Hepatocyte (in vitro differentiated cells): ENCODE data around the gene TNFAIP6. TPM values are rescaled to one million over a fixed set of nuclear protein-coding genes. Genes with fewer than 3 reads are reported as not detected.

ENCODE experiments used
- DNase-seq: peaks from one replicate; pipeline ENCODE4 v3.0.0-alpha.2; 2016; ENCODE audit warnings: low spot score
- H2AFZ ChIP-seq: fragments of 200-600 bp; sonication (generic); 2 replicates; pipeline ENCODE4 v1.6.0; 2016; ENCODE audit warnings: antibody characterized with exemption, mild to moderate bottlenecking
- H3K27ac ChIP-seq: fragments of 200-600 bp; sonication (generic); 2 replicates; pipeline ENCODE4 v1.5.1; 2016; ENCODE audit warnings: mild to moderate bottlenecking
- H3K27me3 ChIP-seq: fragments of 200-600 bp; sonication (generic); 2 replicates; pipeline ENCODE4 v1.6.1; 2016
- H3K36me3 ChIP-seq: fragments of 200-600 bp; sonication (generic); replicated peaks from 2 replicates; pipeline ENCODE4 v1.5.1; 2016; ENCODE audit warnings: low read depth; ENCODE audit not compliant: insufficient read depth
- H3K4me1 ChIP-seq: fragments of 200-600 bp; sonication (generic); 2 replicates; pipeline ENCODE4 v1.5.1; 2016; ENCODE audit warnings: mild to moderate bottlenecking, moderate library complexity; ENCODE audit not compliant: insufficient read depth
- H3K4me2 ChIP-seq: fragments of 200-600 bp; sonication (generic); 2 replicates; pipeline ENCODE4 v1.6.0; 2016
- H3K4me3 ChIP-seq: fragments of 200-600 bp; sonication (generic); 2 replicates; pipeline ENCODE4 v1.5.1; 2016; ENCODE audit warnings: mild to moderate bottlenecking
- H3K79me2 ChIP-seq: fragments of 200-600 bp; sonication (generic); 2 replicates; pipeline ENCODE4 v1.6.0; 2017; ENCODE audit warnings: mild to moderate bottlenecking
- H3K9me2 ChIP-seq: fragments of 200-600 bp; sonication (generic); replicated peaks from 2 replicates; pipeline ENCODE4 v1.6.0; 2017; ENCODE audit warnings: mild to moderate bottlenecking; ENCODE audit not compliant: insufficient read depth
- H3K9me3 ChIP-seq: fragments of 200-600 bp; sonication (generic); 2 replicates; pipeline ENCODE4 v1.5.1; 2016; ENCODE audit warnings: low read depth, mild to moderate bottlenecking
- H4K20me1 ChIP-seq: fragments of 200-600 bp; sonication (generic); 2 replicates; pipeline ENCODE4 v1.6.0; 2016; ENCODE audit warnings: mild to moderate bottlenecking; ENCODE audit not compliant: insufficient read depth, poor library complexity, severe bottlenecking
- CTCF ChIP-seq: fragments of 200-600 bp; sonication (generic); IDR thresholded peaks from 2 replicates; pipeline ENCODE4 v1.5.1; 2016; ENCODE audit warnings: antibody characterized with exemption, mild to moderate bottlenecking; ENCODE audit not compliant: poor library complexity
- EZH2 ChIP-seq: fragments of 200-600 bp; sonication (generic); IDR thresholded peaks from 2 replicates; pipeline ENCODE4 v1.6.1; 2016; ENCODE audit warnings: antibody characterized with exemption, mild to moderate bottlenecking, borderline replicate concordance
- EZH2phosphoT487 ChIP-seq: fragments of 200-600 bp; sonication (generic); IDR thresholded peaks from one replicate; pipeline ENCODE4 v1.6.1; 2018; ENCODE audit warnings: antibody characterized with exemption, mild to moderate bottlenecking, low read depth, moderate library complexity; ENCODE audit not compliant: unreplicated experiment, severe bottlenecking
- WGBS: methylation state at CpG from one replicate; pipeline ENCODE4 v1.1.6; 2016; ENCODE audit warnings: low lambda C conversion rate; ENCODE audit errors: missing lambda C conversion rate; 5-methylcytosine and 5-hydroxymethylcytosine counted together
- polyA plus RNA-seq: library from polyadenylated mRNA; unstranded; fragments of >200 nt; fragmentation: Nextera tagmentation; extraction: Ambion mirVana; gene quantifications from 2 replicates; pipeline ENCODE4 v1.2.1, GENCODE V29; 2016
- total RNA-seq: library from RNA; depleted of rRNA; stranded (reverse); fragments of >200 nt; gene quantifications from 2 replicates; pipeline ENCODE4 v1.2.3, GENCODE V29; 2014

Gene TNFAIP6
- total and polyA plus RNA-seq, 2 experiments from 2014 or later, result 10.5 to 13.0 TPM

GRCh38 chr2:151325581-151326095, 31.8 kb upstream of the TNFAIP6 start:
- Histone ChIP-seq H3K4me1 (no peaks in the 10 kb centered on the region), H3K27ac (no peak overlapping the region), H3K27me3 (no peaks in the 10 kb centered on the region), H4K20me1 (no peaks in the 10 kb centered on the region), H3K9me2 (no peaks in the 10 kb centered on the region), H3K79me2 (no peaks in the 10 kb centered on the region), H3K9me3 (no peaks in the 10 kb centered on the region), H3K4me3 (no peak overlapping the region), H2AFZ (no peak overlapping the region), H3K4me2 (no peak overlapping the region), H3K36me3 (no peaks in the 10 kb centered on the region)
- 90% methylated on average over 4 of the region's 4 CpGs for WGBS
- TF ChIP-seq CTCF (no peak), EZH2phosphoT487 (no peak), EZH2 (no peak)
- DNase-seq, result no peak

- Histone ChIP-seq H3K27me3 (no peaks in the 10 kb centered on the region), H3K27ac (no peak overlapping the region), H3K36me3 (no peaks in the 10 kb centered on the region), H3K79me2 (no peaks in the 10 kb centered on the region), H3K4me1 (no peaks in the 10 kb centered on the region), H4K20me1 (no peaks in the 10 kb centered on the region), H3K4me2 (no peak overlapping the region), H3K9me2 (no peaks in the 10 kb centered on the region), H3K9me3 (no peaks in the 10 kb centered on the region), H3K4me3 (no peak overlapping the region), H2AFZ (no peak overlapping the region)
- WGBS, result 100% methylated on average over 1 of the region's 1 CpG
- TF ChIP-seq CTCF (no peak), EZH2 (no peak)
- no peak for DNase-seq
Measured at GRCh38 chr2:151326554-151326953, 30.8 kb upstream of the TNFAIP6 start.

GRCh38 chr2:151329998-151330397, 27.4 kb upstream of the TNFAIP6 start:
- WGBS, result 70% methylated on average over 1 of the region's 1 CpG
- H3K4me3 ChIP-seq, result no peak overlapping the region

More at GRCh38 chr2:151329998-151330397, 27.4 kb upstream of the TNFAIP6 start:
- Histone ChIP-seq H3K27me3 (no peaks in the 10 kb centered on the region), H3K79me2 (no peaks in the 10 kb centered on the region), H3K9me2 (no peaks in the 10 kb centered on the region), H2AFZ (no peak overlapping the region), H3K4me2 (no peak overlapping the region), H3K27ac (no peak overlapping the region), H3K36me3 (no peaks in the 10 kb centered on the region), H3K4me1 (no peaks in the 10 kb centered on the region), H4K20me1 (no peaks in the 10 kb centered on the region), H3K9me3 (no peaks in the 10 kb centered on the region)
- TF ChIP-seq EZH2phosphoT487 (no peak), CTCF (no peak), EZH2 (no peak)
- no peak for DNase-seq
